GM18511 (cell line): ENCODE measurements around the gene CCNI2.
"Not testable (repeated sequence)": the region's sequence is repeated elsewhere in the genome, so short reads cannot be mapped to it uniquely, and the experiment has no call there.

Experiments
- ATAC-seq: cut with Tn5 transposase; IDR thresholded peaks from one replicate; pipeline ENCODE4 v1.9.1; 2021; ENCODE audit warnings: mild to moderate bottlenecking, moderate library complexity; ENCODE audit not compliant: unreplicated experiment

Gene CCNI2

GRCh38 chr5:132778856-132779255, 31.6 kb downstream of the CCNI2 start:
- ATAC-seq: no peak

DNA sequence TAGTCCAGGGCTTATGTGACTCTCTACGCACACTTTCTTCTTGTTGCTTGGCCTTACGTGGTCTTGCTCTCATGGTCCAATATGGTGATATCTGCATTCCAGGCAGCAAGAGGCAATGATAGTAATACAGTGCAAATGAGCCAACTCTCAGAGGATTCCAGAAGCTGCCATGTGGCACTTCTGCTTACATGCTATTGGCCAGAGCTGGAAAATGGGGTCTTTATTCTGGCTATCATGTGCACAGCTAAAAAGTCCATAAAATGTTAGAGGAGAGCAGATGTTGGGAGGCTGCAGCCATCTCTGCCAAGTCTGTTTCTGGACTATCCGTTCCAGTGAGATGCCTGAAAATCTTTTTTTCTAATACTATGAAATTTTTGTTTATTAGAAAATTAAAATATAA, 32.7 kb downstream of the CCNI2 start:
- ATAC-seq: no peak

DNA sequence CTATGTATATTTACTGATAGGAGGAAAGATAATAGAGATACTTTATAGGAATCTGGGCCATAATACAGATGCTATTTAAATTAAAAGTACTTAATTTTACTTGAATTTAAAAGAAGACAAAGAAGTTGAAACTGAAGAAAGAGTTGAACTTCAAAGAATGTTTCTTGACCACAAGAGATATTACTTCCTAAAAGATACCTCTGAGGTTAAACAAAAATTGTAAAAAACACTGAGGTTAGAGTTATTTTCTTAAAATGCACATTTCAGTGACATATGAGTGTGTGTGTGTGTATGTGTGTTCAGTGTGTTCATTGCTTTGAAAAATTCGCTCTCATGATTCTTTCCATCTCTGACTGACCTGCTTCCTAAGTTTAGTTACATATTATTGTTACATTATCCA, 33.4 kb downstream of the CCNI2 start:
- no peak for ATAC-seq

DNA sequence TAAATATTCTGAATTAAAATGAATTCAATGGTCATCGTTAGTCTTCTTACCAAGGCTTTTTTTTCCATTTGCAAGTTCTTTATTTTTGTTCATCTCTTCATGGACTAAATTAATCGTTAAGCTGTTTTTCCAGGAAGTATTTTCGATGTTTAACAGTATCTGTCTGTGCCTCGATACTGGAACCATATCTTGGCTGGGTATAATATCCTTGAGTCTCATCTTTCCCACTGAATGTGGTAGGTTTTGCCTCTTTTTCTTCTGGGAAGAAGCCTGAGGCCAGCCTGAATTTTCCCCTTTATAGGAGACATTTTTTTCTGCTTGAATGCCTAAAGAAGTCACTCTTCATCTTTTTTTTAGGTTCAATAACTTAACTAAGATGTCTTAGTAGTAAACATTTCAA, 33.8 kb downstream of the CCNI2 start:
- ATAC-seq: no peak

DNA sequence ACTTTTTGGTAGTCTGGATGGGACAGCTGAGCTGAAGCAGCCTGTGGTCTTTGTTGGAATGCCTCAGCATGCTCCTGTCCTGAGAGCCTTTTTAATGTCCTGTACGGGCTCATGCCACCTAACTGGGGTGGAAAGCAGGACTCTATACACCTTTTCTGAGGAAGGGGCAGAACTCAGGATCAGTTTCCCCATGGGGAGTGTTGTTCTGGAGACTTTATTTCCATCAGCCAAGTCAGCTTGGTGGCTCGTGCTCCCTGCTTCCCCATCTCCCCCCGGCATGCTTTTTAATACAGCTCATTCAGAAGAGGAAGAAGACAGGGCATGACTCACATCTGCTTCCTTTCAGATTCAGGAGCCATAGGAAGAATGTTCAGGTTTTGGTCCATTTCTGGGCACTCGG, 34.9 kb downstream of the CCNI2 start:
- ATAC-seq: no peak

DNA sequence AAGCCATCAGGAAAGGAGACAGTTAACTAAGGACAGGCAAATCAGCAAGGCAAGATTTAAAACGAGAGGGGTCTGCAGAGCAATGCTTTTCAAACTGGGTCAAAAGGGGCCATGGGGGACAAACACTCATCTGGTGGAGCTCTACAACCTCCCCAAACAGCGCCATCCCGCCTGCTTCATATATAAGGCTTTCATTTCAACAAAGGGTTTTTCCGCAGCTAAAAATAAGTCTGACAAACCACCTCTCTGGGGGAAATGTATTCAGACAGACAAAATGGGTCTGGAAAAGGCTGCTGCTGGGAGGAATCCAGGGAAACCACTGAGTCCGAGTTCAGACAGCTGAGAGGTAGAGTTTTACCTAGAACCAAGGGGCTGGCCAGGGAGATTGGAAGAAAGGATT, 38.1 kb downstream of the CCNI2 start:
- ATAC-seq: no peak

- no peak for ATAC-seq
Observed at GRCh38 chr5:132785864-132786263, 38.6 kb downstream of the CCNI2 start.

- ATAC-seq: no peak
Observed at GRCh38 chr5:132787076-132787475, 39.9 kb downstream of the CCNI2 start.

DNA sequence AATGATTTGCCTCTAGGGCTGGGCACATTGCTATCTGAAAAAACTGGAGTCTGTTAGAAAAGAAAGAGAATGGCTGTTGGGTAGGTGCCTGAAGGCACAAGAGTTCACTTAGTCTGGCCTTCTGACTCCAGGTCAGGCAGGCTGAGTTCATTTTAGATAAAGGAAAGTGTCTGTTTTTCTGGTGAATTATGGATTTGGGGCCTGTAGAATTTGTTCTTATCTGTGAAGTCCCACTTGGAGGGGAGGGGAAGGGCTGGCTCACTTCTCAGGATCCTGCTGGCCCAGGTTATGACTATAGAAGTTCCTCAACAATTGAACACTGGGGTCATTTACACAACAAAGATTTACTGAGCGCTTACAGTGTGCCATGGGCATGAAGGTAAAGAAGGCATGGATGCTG, 41.3 kb downstream of the CCNI2 start:
- no peak for ATAC-seq

DNA sequence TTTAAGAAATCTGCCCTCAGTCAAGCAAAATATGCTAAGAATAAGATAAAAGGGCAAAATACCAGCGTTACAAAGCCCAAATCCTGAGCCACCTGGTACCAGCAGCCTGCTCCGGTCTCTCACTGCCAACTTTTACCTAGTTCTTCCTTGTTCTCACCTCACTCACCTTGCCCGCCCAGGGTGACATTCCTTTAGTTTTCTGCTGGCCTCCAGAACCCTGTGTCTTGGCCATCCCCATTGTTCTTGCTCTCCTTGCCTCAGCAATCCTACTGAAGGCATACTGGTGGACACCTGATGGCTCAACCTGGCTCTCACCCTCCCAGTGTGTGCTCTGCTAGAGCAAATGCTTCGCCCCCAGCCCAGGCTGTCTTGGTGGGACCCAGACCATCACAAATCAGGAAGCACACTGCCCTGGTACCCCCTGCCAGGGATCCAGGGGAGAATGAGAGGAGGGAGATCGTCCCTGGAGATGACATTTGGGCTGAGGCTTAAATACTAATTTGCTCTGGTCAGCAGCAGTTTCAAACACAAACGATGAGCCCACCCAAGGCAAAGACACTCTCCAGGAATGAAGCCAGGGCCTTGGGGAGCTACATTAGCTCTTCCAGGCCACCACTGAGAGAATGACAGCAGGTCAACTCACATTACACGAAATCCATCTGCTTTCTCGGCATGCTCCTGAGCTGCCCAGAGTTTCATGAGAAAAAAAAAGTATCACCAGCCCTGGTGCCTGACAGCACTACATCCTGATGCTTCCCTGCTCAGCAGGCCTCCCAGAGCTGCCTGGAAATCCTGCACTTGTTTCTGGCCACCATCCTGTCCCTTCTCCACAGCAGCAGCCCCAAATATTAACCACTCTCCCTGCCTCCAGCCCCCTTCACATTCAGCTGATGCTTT, 42.0 kb downstream of the CCNI2 start:
- ATAC-seq: no peak

DNA sequence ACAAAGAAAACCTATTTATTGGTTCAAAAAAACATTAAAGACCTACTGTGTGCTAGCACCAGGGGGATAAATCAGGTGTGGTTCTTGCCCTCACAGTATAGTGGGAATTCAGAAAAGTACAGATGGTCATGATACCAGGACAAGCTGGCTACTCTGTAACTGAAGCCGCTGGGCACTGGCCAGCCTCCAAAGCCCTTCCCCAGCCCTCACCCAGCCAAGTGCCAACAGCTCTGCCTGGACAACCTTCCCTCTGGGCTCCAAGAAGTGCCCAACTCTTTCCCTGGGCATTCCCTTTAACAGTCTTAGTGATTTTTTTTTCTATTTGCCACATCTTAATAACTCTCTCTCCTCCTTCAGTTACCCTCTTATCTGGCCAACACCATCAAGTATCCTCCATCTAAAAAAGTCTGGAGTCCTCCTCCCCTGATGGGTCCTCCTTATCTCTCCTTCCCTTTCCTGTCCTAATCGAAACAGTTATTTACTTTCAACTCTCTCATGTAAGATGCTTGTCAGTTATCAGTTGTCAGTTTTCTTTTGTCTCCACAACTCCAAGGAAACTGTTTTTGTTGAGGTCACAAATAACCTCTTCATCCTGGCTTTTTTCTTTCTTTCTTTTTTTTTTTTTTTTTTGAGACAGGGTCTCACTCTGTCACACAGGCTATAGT, 43.1 kb downstream of the CCNI2 start:
- ATAC-seq: no peak

GRCh38 chr5:132791026-132791425, 43.8 kb downstream of the CCNI2 start:
- no peak for ATAC-seq

DNA sequence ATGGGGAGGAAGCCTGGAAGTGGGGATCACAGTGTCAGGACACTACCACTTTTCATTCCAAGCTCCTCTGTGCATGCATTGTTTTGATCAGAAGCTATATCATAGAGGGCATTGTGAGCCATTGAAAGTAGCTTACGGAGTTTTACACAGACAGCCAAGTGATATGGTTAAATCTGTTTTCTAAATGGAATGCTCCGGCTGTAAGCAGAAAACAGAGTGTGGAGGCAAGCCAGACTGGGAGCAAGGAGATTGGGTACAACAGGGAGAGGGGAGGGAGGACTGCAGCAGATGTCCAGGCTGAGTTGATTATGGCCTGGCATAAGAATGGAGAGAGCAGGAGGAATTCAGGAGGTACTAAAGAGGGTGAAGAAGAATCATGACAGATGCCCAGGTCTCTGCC, 50.4 kb downstream of the CCNI2 start:
- ATAC-seq: no peak

- ATAC-seq: no peak
Observed at GRCh38 chr5:132799392-132799791, 52.2 kb downstream of the CCNI2 start.

GRCh38 chr5:132800545-132800944, 53.3 kb downstream of the CCNI2 start:
- no peak for ATAC-seq

GRCh38 chr5:132802044-132802684, 54.9 kb downstream of the CCNI2 start:
- no peak for ATAC-seq

GRCh38 chr5:132802685-132803066, 55.5 kb downstream of the CCNI2 start:
- ATAC-seq: not testable (repeated sequence)
